ENCODE data around the gene PARD3.

Gene PARD3

DNA sequence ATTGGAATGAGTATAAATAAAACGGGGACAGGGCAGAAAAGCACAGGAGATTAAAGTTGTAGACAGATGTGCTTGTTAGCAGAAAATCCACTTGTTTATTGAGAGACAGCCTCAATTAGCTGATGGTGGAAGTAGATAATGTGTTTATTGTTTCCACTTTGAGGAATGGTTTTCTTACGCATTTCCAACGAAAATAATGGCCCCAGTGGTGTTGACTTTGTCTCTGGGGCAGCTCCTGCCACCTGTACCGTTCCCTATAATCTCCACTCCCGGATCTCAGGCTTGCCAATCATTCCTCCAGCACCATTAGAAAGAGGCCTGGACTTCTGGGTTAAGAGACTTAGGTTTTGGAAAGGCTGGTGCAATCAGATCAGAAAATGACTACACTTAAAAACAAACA, 638.7 kb downstream of the PARD3 start:
- in situ Hi-C loops (cut with HindIII; ENCODE audit: low sequenced_read_pairs), result no loop called here
- no peak for DNase-seq (ENCODE audit: low read depth)
- H3K4me3 ChIP-seq (ENCODE audit: low read depth, low read length), result no peak overlapping the region
- TF ChIP-seq CTCF (IDR thresholded peaks at IDR 0.05; ENCODE audit: low read depth, low read length, missing control alignments), result no peak

DNA sequence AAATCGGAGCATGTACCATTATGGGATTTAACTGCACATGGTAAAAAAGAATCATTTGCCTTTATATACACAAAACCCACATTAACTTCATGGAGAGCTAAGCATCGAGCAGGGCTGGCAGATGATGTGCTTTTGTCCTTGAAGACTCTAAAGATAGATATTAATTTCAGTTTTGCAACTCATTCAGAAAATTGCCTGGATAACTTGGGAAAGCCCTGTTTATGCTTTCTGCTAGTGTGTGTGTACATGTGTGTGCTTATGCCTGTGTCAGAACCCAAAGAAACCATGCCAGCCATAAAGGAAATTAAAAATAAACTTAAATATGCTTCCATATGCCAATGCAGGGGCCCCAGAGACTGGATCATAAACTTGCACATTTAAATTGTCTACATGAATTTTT, 640.0 kb downstream of the PARD3 start:
- DNase-seq (ENCODE audit: low read depth), result no peak
- H3K4me3 ChIP-seq (ENCODE audit: low read depth, low read length), result no peak overlapping the region
- in situ Hi-C loops (cut with HindIII; ENCODE audit: low sequenced_read_pairs), result no loop called here
- no peak for TF ChIP-seq CTCF (IDR thresholded peaks at IDR 0.05; ENCODE audit: low read depth, low read length, missing control alignments)

- DNase-seq (ENCODE audit: low read depth), result no peak
- in situ Hi-C loops (cut with HindIII; ENCODE audit: low sequenced_read_pairs), result no loop called here
- no peak for TF ChIP-seq CTCF (IDR thresholded peaks at IDR 0.05; ENCODE audit: low read depth, low read length, missing control alignments)
- H3K4me3 ChIP-seq (ENCODE audit: low read depth, low read length), result no peak overlapping the region
These were observed 642.1 kb downstream of the PARD3 start for GRCh38 chr10:34172936-34173533.

DNA sequence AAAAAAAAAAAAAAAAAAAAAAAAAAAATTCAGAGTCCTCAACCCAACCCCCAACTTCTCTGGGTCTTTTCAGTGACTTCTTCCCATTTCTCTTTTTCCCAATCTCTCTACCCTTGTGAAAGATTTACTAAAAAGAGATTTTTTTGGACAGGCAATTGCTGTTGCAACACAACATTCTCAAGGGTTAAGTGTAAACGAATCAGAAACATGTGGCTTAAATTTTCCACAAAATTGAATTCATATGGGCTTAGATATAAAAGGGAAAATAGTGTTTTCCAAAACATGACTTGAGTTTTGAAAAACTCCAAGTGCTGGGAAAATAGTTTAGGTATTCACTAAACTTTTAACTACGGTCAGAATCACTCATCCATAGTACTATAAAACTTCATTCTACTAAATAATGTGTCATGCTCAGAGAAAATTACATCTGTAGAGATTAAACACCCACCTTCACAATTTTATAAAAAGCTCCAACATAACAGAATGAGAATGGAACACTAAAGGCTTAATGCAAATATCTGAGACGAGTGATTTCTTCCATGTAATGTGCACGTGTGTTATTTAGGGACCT, 643.1 kb downstream of the PARD3 start:
- no peak overlapping the region for H3K4me3 ChIP-seq (ENCODE audit: low read depth, low read length)
- in situ Hi-C loops (cut with HindIII; ENCODE audit: low sequenced_read_pairs), result no loop called here
- DNase-seq (ENCODE audit: low read depth), result peak; percentile 55
- no peak for TF ChIP-seq CTCF (IDR thresholded peaks at IDR 0.05; ENCODE audit: low read depth, low read length, missing control alignments)

DNA sequence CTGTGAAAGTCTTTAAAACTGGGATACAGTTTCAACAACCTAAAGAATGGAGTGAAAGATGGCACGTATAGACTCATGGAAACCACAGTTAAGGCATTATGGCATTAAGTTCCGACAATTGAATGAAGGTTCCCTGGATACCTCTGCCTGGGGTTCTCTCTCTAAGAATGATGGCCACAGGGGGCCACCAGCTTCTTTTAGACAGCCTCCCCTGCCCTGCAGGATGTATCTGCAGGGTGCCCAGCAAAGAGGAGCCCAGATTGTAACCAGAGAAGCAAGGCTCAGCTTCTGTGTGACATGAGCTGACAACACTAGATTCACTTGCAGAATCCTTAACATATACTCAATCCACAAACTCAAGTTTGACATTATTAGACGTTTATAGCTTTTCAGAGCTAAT, 645.4 kb downstream of the PARD3 start:
- in situ Hi-C loops (cut with HindIII; ENCODE audit: low sequenced_read_pairs), result no loop called here
- no peak for DNase-seq (ENCODE audit: low read depth)
- no peak overlapping the region for H3K4me3 ChIP-seq (ENCODE audit: low read depth, low read length)
- no peak for TF ChIP-seq CTCF (IDR thresholded peaks at IDR 0.05; ENCODE audit: low read depth, low read length, missing control alignments)

DNA sequence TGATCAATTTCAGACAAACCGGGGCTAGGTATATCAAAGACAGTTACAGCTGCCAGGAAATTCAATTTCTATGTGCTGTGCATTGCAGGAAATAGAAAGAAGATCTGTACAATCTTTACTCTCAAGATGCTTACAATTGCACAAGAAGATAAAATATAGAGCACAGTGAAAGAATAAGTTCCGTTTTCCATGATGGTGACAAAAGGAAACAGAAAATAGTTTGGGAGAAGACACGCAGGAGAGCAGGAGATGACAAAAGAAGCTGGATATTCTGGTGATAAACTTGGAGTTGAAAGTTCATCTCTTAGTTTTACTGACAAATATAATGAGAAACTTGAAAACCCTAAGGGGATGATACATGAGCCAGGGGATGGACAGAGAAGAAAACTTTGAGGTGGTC, 646.0 kb downstream of the PARD3 start:
- in situ Hi-C loops (cut with HindIII; ENCODE audit: low sequenced_read_pairs), result no loop called here
- DNase-seq (ENCODE audit: low read depth), result no peak
- TF ChIP-seq CTCF (IDR thresholded peaks at IDR 0.05; ENCODE audit: low read depth, low read length, missing control alignments), result no peak
- H3K4me3 ChIP-seq (ENCODE audit: low read depth, low read length), result no peak overlapping the region
